ENCODE data around the gene GCN1.

DNA sequence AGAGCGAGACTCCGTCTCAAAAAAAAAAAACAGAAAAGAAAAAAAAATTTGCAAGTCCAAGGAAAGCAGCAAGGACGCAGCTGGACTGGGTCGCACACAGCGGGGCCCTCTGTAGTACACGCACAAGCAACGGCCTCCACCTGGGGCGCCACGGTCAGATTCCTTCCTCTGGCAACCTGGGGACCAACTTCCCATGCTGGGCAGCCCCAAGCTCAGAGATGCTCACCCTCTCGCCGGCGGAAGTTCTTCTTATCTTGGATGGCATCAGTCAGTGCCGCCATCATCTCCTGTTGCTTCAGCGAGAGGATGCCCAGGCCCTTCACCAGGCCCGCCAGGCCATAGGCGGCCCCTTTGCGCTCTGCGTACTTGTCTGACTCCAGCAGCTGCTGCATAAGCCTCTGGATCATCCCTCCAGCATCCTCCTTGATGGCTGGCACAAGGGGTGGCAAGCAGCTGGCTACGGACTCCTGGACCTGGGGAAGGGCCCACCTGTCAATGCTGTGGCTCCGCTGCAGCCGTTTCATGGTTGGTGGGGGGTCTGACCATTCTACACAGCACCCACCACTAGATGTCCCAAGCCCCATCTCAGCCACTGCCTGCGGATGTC is 43.5 kb downstream of the GCN1 start:
- no peak for TF ChIP-seq EZH2 (IDR thresholded peaks at IDR 0.05; ENCODE audit: low read depth, low read length, severe bottlenecking)
- TF ChIP-seq TCF12 (IDR thresholded peaks at IDR 0.05; ENCODE audit: low read depth, low read length) = no peak
- no peak for TF ChIP-seq YY1 (IDR thresholded peaks at IDR 0.05; ENCODE audit: low read depth, low read length)
- TF ChIP-seq CHD1 (IDR thresholded peaks at IDR 0.05; ENCODE audit: low read depth, low read length) = no peak
- TF ChIP-seq, protein P1, sequence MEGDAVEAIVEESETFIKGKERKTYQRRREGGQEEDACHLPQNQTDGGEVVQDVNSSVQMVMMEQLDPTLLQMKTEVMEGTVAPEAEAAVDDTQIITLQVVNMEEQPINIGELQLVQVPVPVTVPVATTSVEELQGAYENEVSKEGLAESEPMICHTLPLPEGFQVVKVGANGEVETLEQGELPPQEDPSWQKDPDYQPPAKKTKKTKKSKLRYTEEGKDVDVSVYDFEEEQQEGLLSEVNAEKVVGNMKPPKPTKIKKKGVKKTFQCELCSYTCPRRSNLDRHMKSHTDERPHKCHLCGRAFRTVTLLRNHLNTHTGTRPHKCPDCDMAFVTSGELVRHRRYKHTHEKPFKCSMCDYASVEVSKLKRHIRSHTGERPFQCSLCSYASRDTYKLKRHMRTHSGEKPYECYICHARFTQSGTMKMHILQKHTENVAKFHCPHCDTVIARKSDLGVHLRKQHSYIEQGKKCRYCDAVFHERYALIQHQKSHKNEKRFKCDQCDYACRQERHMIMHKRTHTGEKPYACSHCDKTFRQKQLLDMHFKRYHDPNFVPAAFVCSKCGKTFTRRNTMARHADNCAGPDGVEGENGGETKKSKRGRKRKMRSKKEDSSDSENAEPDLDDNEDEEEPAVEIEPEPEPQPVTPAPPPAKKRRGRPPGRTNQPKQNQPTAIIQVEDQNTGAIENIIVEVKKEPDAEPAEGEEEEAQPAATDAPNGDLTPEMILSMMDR (IDR thresholded peaks at IDR 0.05; ENCODE audit: control extremely low read depth in 1 of 3, insufficient read depth in 1 of 3, low read depth in 1 of 3, low read length in 3 of 3) = no peak
- TF ChIP-seq TBP (IDR thresholded peaks at IDR 0.05; ENCODE audit: low read depth, low read length) = no peak
- no peak for TF ChIP-seq SUZ12 (IDR thresholded peaks at IDR 0.05; ENCODE audit: low read length)
- TF ChIP-seq EP300 (IDR thresholded peaks at IDR 0.05; ENCODE audit: borderline replicate concordance in 1 of 2, low read depth in 2 of 2, low read length in 2 of 2) = no peak
- TF ChIP-seq RAD21 (IDR thresholded peaks at IDR 0.05 in 1 of 2, conservative IDR thresholded peaks at IDR 0.05 in 1 of 2; ENCODE audit: low read depth in 2 of 2, low read length in 2 of 2) = no peak
- TF ChIP-seq SIN3A (conservative IDR thresholded peaks at IDR 0.05 in 1 of 2, IDR thresholded peaks at IDR 0.05 in 1 of 2; ENCODE audit: low read depth in 1 of 2, low read length in 2 of 2) = no peak
- no peak for TF ChIP-seq TAF7 (optimal IDR thresholded peaks at IDR 0.05; ENCODE audit: borderline replicate concordance, low read depth, low read length)
- TF ChIP-seq NRF1 (IDR thresholded peaks at IDR 0.05; ENCODE audit: low read depth, low read length) = no peak

Data from H1 (cell line).